Colon (tissue), 2 donors: ENCODE results near the gene DSCAM.

Experiments used
- FAIRE-seq: peaks from 2 replicates; lab custom pipeline; 2012; peaks lifted over from hg19 to GRCh38; lab: Jason Lieb, UNC
- donor health status: control.
- donor health status: control.

The DSCAM gene

GRCh38 chr21:40118527-40118926 lies 728.4 kb downstream of the DSCAM start:
- no peak for FAIRE-seq

DNA sequence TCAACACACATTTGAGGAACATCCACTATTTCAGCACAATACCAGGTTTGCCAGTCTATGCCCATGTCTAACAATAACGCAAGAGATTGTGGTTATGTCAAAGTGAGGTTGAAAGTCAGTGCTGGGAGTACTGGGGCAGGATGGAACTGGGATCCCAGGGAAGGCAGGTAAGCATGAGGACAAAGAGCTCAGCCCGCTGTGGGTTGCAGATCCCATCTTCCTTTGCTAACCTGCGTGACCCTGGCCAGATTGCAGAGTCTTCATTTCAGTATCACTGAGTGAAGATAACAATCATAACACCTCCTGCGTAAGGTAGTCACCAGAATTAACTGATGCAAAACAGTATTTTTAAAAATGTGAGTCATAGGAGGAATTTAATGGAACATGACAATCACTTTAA lies 729.7 kb downstream of the DSCAM start:
- no peak for FAIRE-seq

- no peak for FAIRE-seq
Observed at GRCh38 chr21:40115775-40116174, 731.2 kb downstream of the DSCAM start.

DNA sequence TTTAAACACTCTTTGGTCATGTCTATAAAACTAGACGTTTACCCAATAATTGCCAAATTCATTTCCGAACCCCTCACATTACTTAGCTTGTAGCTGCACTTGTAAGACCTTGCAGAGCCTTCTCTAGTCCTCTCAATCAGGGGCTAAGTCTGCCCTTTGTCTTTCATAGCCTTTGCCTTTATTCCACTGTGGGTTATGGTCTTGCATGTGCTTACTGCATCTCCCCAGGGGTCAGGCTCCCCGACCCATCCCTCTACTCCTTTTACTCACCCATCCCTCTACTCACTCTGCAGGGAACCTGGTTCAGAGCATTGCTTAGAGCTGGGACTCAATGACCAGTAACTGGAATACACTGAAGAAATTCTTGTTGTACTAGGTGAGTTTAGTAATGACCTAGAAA lies 744.3 kb downstream of the DSCAM start:
- no peak for FAIRE-seq

DNA sequence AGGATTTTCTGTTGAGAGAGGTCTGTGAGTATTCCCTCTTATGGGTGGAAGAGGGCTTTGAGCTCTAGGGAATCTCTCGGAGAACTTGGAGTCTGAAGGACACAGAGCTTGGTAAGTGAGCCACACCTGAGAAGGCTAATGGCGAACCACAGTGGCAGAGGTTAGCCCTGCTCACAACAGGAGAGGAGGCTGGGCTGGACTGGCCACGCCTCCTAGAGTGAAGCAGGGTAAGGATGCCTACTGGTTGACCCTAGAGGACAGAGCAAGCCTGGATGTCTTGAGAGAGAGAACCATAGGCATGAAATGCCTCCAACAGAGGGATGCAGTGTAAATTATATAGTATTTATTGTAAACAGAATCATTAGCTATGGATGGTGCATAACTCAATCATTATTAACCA lies 747.1 kb downstream of the DSCAM start:
- FAIRE-seq, result no peak

DNA sequence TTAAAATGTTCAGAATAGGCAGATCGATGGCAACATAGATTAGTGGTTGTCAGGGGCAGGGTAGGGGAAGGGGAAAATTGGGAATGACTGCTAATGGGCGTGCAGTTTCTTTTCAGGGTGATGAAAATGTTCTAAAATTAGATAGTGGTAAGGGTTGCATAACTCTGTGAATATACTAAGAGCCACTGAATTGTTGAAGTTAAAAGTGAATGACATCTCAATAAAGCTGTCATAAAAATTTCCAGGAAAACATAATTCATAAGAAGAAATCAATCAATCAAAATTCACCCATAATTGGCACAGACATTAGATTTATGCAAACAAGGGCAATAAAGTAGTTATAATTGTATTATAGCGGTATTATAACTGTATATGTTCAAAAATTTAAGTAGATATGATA lies 751.5 kb downstream of the DSCAM start:
- no peak for FAIRE-seq

GRCh38 chr21:40080385-40080784 lies 766.6 kb downstream of the DSCAM start:
- no peak for FAIRE-seq

- no peak for FAIRE-seq
Observed at GRCh38 chr21:40074710-40075109, 772.2 kb downstream of the DSCAM start.

GRCh38 chr21:40074198-40074597 lies 772.8 kb downstream of the DSCAM start:
- no peak for FAIRE-seq

DNA sequence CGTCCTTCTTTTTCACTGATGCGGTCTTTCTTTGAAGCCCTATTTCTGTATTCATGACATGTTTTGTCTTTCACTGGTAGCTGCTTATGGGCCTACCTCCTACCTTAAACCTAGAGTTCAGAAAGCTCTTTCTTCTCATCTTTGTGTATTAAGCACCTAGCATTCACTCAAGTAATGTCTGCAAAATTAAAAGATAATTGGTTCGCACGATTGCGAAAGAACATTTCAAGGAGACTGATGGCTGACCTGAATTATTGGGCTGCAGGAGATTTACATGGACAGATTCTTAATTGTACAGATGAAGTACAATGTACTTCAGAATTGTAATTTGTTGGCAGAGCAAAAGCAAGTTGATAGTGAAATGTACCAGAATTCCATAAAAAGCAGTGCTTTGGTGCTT lies 773.3 kb downstream of the DSCAM start:
- no peak for FAIRE-seq

- no peak for FAIRE-seq
Observed at GRCh38 chr21:40070871-40071270, 776.1 kb downstream of the DSCAM start.

- FAIRE-seq, result no peak
Observed at GRCh38 chr21:40067751-40068150, 779.2 kb downstream of the DSCAM start.

- FAIRE-seq, result no peak
Observed at GRCh38 chr21:40066221-40066620, 780.7 kb downstream of the DSCAM start.

DNA sequence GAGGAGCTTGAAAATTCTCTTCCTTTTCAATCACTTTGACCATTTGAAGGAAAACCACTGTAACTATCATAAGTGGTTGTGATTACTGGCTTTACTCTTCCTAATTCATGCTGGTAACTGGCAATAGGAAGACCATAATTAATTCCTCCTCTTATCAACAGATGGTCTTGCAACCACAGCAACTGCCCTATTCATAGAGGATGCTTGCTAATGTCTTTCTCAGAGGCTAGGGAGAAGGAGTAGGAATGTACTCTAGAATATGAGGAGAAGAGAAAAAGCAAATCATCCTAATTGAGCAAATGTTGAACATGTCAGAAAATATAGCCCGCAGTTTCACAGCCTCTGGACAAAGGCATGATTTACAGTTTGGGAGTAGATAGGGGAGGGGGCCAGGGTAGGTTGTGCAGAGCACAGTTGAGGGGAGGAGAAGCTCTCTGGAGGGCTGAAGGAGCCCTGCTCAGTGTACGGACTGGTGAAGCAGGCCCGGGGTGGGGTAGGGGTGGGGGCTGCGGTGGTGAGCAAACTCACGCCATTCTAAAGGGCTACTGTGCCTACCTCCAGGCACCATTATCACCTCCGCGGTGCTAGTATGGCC lies 786.8 kb downstream of the DSCAM start:
- no peak for FAIRE-seq

GRCh38 chr21:40057331-40057730 lies 789.6 kb downstream of the DSCAM start:
- no peak for FAIRE-seq

GRCh38 chr21:40056031-40056430 lies 790.9 kb downstream of the DSCAM start:
- FAIRE-seq, result no peak

DNA sequence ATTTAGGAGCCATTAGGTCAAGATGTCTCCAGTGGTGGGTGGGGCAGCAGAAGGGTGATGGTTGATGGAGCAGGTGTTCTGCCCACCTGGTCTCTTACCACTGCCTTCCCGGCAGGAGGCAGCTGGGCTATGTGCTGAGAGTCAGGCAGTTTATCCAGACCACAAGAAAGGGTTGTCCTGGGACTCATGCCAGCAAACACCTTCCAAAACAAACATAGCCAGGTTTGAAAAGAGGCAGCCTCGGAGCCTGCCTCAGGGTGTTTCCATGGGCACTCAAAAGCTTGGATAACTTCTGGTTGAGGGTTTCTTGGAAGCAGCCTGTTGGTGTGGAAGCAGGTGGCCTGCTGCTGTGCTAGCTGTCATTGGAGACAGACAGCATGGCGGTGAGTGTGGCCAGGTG lies 792.6 kb downstream of the DSCAM start:
- no peak for FAIRE-seq

- no peak for FAIRE-seq
Observed at GRCh38 chr21:40053007-40053406, 794.0 kb downstream of the DSCAM start.

DNA sequence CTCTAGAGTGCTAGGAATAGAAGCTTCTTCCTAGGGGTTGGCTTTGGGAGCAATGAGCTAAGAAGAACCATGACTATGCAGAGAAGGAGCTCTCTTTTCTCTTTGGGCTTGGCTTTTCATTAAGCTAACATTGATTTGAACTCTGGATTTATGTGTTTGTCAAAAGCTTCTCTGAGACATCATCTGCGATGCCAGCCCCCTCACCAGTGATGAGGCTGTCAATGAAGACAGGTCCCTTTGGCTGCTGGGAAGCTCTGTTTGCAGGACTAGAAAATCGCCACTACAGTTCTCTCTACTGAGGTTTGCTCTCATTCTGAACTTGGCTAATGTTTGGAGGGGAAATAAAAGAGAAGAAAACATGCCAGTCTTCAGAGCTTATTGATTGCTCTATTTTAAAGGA lies 794.7 kb downstream of the DSCAM start:
- no peak for FAIRE-seq

DNA sequence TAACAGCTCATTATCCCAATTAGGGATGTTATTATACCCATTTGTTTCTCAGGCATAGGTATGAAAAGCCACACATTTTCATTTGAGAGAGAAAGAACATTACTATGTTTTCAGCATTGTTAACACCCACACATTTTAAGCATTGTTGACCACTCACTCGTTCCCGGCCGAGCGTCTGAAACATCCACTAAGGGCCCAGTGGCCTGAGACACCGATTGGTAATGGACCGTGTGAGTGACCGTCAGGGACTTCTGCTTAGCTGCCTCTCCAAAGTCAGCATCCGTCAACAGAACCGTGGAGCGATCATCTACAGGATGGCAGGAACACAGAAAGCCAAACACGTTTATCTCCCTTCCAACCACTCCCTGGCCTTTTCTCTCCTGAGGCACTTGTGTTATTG lies 795.2 kb downstream of the DSCAM start:
- FAIRE-seq, result no peak

DNA sequence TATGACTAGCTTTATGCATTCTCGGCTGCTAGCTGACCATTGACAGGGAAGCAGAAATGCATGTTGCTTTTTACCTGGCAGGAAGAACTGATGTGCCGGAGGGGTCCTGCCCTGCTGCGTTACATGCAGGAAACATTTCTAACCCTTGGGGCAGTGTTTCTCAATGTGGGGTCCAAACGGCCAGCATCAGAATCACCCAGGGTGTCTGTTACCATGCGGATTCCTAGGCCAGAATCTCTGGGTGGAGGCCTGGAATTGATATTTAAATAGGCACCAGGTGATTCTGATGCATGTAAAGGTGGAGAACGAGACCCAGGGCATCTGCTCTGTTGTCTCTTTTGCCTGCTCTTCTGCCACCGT lies 797.0 kb downstream of the DSCAM start:
- no peak for FAIRE-seq

DNA sequence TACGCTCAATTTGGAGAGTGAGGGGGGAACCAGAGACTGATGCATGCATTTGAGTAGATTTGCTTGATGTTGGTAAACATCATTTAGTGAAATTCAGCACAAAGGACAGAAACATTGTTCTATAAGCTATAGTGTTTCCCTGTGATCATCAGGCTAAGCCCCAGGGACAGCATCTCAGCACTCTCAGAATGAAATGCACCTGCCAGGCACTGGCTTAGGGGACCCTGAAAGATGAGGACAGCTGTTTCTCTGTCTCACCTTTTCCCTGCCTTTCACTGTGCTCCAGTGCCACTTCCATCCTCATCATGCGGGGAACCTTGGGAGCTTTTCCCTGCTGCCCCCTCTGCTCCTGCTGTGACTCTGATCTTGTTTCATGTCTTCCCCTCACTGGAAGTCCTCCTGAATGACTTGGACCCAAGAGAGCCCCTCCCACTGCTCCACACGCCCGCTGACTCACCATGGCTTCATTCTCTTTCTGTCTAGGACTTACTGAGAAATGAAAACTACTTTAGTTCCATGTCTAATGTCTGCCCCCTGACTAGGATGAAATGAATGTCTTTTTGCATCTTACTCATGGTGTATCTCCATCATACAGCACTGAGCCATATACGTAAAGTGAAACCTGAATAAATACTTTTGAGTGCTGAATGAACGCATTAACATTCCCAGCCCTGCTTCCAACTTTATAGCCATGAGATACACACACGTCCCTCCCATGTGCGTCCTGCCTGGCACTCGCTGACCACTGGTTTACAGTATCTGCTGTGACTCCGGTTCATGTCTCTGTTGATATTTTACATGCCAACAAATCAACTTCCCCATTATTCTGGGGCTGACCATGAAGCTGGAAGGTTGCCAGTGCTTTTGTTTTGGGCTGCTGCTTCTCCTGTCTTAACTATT lies 797.7 kb downstream of the DSCAM start:
- no peak for FAIRE-seq

DNA sequence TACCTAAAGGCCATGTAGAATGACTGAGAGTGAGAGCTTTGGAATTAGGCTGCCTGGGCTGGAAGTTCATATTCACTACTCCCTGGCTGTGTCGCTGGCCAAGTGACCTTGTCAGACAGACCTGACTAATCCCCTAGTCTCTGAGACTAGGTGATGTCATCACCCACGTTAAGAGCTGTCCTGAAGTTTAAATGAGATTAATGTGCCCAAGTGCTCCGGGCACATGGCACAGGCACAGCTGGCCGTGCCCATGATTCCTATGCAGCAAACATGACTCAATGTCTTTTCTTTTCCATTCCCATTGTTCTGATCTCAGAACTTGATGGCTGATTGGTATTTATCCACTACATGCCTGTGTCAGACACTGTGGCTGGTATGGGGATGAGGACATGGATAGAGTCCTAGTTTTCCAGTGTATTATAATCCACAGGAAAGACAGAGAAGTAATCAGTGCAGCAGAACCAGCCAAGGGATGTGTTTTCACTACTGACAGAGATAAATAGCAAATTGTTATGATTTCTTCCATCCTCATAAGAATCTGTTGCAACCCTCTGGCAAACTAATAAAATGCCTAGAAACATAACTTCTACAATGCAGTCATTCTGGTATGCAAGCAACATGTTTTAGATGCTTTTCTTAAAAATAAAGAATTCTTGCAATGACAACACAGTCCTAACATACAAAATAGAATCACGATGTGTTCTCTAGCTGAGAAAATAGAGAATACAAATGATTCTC lies 798.8 kb downstream of the DSCAM start:
- no peak for FAIRE-seq
